Adrenal gland (tissue), 12 donors: ENCODE results near the gene CFD. TPM values are rescaled to one million over a fixed set of nuclear protein-coding genes. Genes with fewer than 3 reads are reported as not detected.

Source experiments
- DNase-seq, 7 donors: peaks; one replicate each; pipeline ENCODE4 v3.0.0-alpha.2; 2019 to 2020
- H3K27ac ChIP-seq, 5 donors: fragments of 200-600 bp; sonication (generic) in 4 of 5; 1 replicate in 3 of 5; 2 replicates in 2 of 5; pipeline versions ENCODE4 v1.5.1 to v1.8.0; 2016 to 2020; ENCODE audit warnings: mild to moderate bottlenecking in 1 of 5
- H3K27me3 ChIP-seq: fragments of 200-600 bp; 2 replicates; pipeline ENCODE4 v1.8.0; 2021
- H3K36me3 ChIP-seq, 2 donors: fragments of 200-600 bp; replicated peaks in 1 of 2; 1 replicate in 1 of 2; 2 replicates in 1 of 2; pipeline versions ENCODE4 v1.5.1 to v1.8.0; 2018 to 2022
- H3K4me1 ChIP-seq, 2 donors: fragments of 200-600 bp; replicated peaks in 1 of 2; 1 replicate in 1 of 2; 2 replicates in 1 of 2; pipeline versions ENCODE4 v1.5.1 to v1.8.0; 2018 to 2021
- H3K4me3 ChIP-seq, 4 donors: fragments of 200-600 bp; sonication (generic) in 3 of 4; one replicate each; pipeline ENCODE4 v1.5.1; 2016 to 2018
- H3K9me3 ChIP-seq, 3 donors: fragments of 200-600 bp; sonication (generic) in 1 of 3; replicated peaks in 1 of 3; 1 replicate in 2 of 3; 2 replicates in 1 of 3; pipeline versions ENCODE4 v1.5.1 to v1.8.0; 2016 to 2021
- POLR2A ChIP-seq, 2 donors: fragments of 450-650 bp; IDR thresholded peaks; one replicate each; pipeline ENCODE4 v1.6.1; 2017; ENCODE audit warnings: antibody characterized with exemption in 2 of 2, mild to moderate bottlenecking in 2 of 2, moderate library complexity in 1 of 2
- WGBS, 4 donors: extraction: QIAGEN DNeasy Blood & Tissue Kit in 2 of 4; methylation state at CpG; one replicate each; pipeline versions ENCODE4 v1.1.5 to v1.1.7; 2013 to 2017; 5-methylcytosine and 5-hydroxymethylcytosine counted together
- intact Hi-C, 2 donors: fragments of 100-400 bp; cut with DNase I; formaldehyde crosslinking; loops; one replicate each; pipeline versions ENCODE4 v1.14.1 to v1.15.0; 2022 to 2023
- polyA plus RNA-seq, 3 donors: library from polyadenylated mRNA; stranded (reverse); fragments of 200-250 nt in 2 of 3; fragments of 350-450 nt in 1 of 3; fragmentation: Illumina TruSeq in 1 of 3; extraction: RNeasy Lipid Tissue Mini Kit (QIAGEN cat#74804) in 1 of 3; gene quantifications; one replicate each; pipeline ENCODE4 v1.2.3, GENCODE V29; 2013 to 2014
- total RNA-seq, 9 donors: library from RNA; depleted of rRNA in 4 of 9; stranded (reverse); fragments of >200 nt in 4 of 9; fragments of 120-200 nt in 1 of 9; fragmentation: NEBNext Ultra II Directional in 1 of 9; extraction: Animal tissue kit (Norgen Biotek cat#: 25700) in 1 of 9; gene quantifications; one replicate each; pipeline versions ENCODE4 v1.1.0 to v1.2.4, GENCODE V29; 2013 to 2023
- TF ChIP-seq, protein P1 (sequence below), 6 experiments: fragments of 450-650 bp in 4 of 6; fragments of 200-600 bp in 2 of 6; sonication (generic) in 1 of 6; IDR thresholded peaks; 1 replicate in 5 of 6; 2 replicates in 1 of 6; pipeline versions ENCODE4 v1.5.1 to v1.8.0; 2016 to 2021; ENCODE audit warnings: antibody characterized with exemption in 6 of 6, mild to moderate bottlenecking in 2 of 6, moderate library complexity in 1 of 6
- donor health status: healthy with polysubstance abuse.
- donor health status: Bipolar disorder and iron deficiency.
- donor health status: DM: yes; HTN: yes; CAD: no.
- donor health status: DM: no; HTN: no; CAD: no.
- donor health status: DM: no; HTN: no; CAD: no.
- donor health status: DM: yes; HTN: yes; CAD: no.

Gene CFD
- total and polyA plus RNA-seq, 12 donors: 0.92 to 466 (median 55.1) TPM

DNA sequence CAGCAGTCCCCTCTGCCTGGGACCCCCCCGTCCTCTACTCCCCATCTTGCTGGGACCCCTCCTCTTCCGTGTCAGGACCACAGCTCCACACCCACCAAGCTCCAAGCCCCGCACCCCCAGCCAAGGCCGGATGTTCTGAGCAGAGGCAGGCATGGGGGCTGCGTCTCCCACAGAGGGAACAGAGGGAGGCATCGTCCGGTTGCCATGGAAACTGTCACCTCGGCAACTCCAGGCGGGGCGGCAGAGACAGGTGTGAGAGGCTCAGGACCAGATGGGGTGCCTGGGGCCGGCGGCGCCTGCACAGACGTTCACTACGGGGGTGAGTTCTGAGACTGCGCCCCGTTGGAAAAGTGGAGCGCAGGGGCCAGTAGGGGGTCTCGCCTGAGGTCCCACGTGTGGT lies 39.2 kb downstream of the CFD start:
- Histone ChIP-seq H3K27me3 (no peaks in the 10 kb centered on the region), H3K36me3 (peaks cover 0 to 3% of the 10 kb centered on the region in 2 donors), H3K9me3 (no peaks in the 10 kb centered on the region), H3K4me1 (peaks cover 3 to 8% of the 10 kb centered on the region in 2 donors), H3K27ac (no peak overlapping the region), H3K4me3 (no peak overlapping the region)
- TF ChIP-seq, protein P1, sequence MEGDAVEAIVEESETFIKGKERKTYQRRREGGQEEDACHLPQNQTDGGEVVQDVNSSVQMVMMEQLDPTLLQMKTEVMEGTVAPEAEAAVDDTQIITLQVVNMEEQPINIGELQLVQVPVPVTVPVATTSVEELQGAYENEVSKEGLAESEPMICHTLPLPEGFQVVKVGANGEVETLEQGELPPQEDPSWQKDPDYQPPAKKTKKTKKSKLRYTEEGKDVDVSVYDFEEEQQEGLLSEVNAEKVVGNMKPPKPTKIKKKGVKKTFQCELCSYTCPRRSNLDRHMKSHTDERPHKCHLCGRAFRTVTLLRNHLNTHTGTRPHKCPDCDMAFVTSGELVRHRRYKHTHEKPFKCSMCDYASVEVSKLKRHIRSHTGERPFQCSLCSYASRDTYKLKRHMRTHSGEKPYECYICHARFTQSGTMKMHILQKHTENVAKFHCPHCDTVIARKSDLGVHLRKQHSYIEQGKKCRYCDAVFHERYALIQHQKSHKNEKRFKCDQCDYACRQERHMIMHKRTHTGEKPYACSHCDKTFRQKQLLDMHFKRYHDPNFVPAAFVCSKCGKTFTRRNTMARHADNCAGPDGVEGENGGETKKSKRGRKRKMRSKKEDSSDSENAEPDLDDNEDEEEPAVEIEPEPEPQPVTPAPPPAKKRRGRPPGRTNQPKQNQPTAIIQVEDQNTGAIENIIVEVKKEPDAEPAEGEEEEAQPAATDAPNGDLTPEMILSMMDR (IDR thresholded peaks at IDR 0.05): no peak
- TF ChIP-seq POLR2A (IDR thresholded peaks at IDR 0.05): no peak
- intact Hi-C loops: no loop called here
- DNase-seq: peak in 1 of 7 donors; percentile 78
- 79 to 86% (median 82%) methylated on average over 9 to 20 of the region's 20 CpGs for WGBS, 4 donors

DNA sequence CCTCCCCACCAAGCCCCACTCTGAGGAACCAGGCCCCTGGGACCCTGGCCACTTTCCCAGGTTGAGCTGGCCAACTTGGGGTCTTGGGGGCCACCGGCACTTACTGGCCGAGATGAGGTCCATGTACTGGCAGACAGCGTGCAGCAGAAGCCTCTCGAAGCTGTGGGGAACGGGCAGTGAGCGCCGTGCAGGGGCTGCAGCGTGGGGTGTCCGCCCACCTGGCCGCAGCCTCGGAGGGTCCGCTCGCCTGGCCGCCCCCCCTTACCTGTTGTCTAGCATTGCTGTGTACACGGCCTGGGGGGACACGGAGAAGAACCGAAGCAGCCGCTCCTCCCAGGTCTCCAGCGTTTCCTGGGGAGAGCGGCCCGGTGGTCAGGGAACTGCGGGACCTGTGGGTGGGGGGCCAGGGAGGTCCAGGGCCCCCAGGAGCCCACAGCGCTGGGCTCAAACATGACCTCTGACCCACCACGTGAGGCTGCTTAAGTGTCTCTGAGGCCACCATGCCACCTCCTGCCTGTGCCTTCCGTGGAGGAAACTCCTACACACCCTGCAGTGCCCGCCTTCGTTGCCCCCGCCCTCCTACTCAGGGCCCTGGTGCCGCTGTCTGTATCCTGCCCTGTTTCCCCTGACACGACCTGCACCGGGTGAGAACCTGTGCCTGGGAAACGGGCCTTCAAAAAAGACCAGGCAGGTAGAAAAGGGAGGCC lies 40.0 kb downstream of the CFD start:
- H3K4me1 ChIP-seq: peaks cover 3 to 6% of the 10 kb centered on the region in 2 donors
- no peaks in the 10 kb centered on the region for H3K27me3 ChIP-seq
- H3K9me3 ChIP-seq: no peaks in the 10 kb centered on the region
- H3K36me3 ChIP-seq: peaks cover 0 to 3% of the 10 kb centered on the region in 2 donors
- WGBS, 4 donors: 88 to 92% (median 91%) methylated on average over 9 to 32 of the region's 32 CpGs
- H3K4me3 ChIP-seq: no peak overlapping the region
- no peak overlapping the region for H3K27ac ChIP-seq
- TF ChIP-seq POLR2A (IDR thresholded peaks at IDR 0.05): no peak
- TF ChIP-seq, protein P1 (IDR thresholded peaks at IDR 0.05): no peak
- intact Hi-C loops: no loop called here
- no peak for DNase-seq

DNA sequence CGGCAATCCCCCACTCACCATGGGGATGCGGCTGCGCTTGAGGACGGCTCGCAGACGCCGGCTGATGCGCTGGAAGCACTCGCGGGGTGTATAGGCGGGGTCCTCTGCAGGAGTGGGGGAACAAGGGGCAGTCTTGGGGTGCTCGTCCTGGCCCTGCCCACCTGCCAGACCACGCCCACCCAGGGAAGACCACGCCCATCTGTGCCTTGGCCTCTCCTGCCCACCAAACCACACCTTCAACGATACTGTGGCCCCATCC lies 40.5 kb downstream of the CFD start:
- 62 to 93% (median 91%) methylated on average over 3 to 15 of the region's 15 CpGs for WGBS, 4 donors
- TF ChIP-seq, protein P1 (IDR thresholded peaks at IDR 0.05): no peak
- TF ChIP-seq POLR2A (IDR thresholded peaks at IDR 0.05): no peak
- H3K27me3 ChIP-seq: no peaks in the 10 kb centered on the region
- DNase-seq: no peak
- H3K27ac ChIP-seq: no peak overlapping the region
- H3K4me3 ChIP-seq: no peak overlapping the region
- no peaks in the 10 kb centered on the region for H3K9me3 ChIP-seq
- intact Hi-C loops: no loop called here
- H3K4me1 ChIP-seq: peaks cover 3 to 6% of the 10 kb centered on the region in 2 donors
- H3K36me3 ChIP-seq: peaks cover 0 to 3% of the 10 kb centered on the region in 2 donors

DNA sequence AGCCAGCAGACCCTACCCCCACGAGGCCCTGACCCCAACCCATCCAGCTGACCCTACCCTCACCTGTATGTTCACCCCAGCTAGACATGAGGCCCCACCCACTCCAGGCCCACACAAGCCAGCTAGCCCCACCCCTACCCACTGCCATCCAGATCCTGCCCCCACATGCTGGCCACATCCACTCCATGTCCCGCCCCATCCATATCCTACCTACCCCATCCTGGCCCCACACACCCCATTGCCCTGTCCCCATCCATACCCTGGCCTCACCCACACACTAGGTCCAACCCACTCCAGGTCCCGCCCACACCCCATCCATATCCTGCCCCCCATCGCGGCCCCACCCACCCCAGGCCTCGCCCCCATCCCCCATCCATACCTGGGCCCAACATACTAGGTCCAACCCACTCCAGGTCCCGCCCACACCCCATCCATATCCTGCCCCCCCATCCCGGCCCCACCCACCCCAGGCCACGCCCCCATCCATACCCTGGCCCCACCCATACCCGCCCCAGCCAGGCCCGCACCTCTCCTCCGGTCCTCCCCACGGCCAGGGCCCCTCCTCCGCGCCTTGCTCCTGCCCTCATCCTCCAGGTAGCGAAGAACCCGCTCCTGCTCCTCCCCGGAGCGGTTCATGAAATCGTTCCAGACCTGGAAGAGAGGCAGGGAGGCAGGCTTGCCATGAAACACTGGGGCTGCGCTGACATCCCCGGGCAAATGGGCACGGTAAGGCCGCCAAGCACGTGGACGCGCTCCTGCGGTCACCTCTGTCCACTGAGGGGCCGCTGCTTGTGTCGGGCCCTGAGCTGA lies 41.0 kb downstream of the CFD start:
- no peaks in the 10 kb centered on the region for H3K27me3 ChIP-seq
- H3K27ac ChIP-seq: no peak overlapping the region
- peaks cover 3 to 6% of the 10 kb centered on the region in 2 donors for H3K4me1 ChIP-seq
- WGBS, 4 donors: 78 to 90% (median 81%) methylated on average over 17 to 29 of the region's 30 CpGs
- H3K36me3 ChIP-seq: peaks cover 0 to 3% of the 10 kb centered on the region in 2 donors
- H3K4me3 ChIP-seq: no peak overlapping the region
- no peaks in the 10 kb centered on the region for H3K9me3 ChIP-seq
- no peak for DNase-seq
- no peak for TF ChIP-seq POLR2A (IDR thresholded peaks at IDR 0.05)
- TF ChIP-seq, protein P1 (IDR thresholded peaks at IDR 0.05): no peak
- intact Hi-C loops: no loop called here
